KMS-11 (cell line): ENCODE data around the gene OR51B5.
A peak's percentile ranks its signal among the peaks of the same experiment; 100 is the strongest.

Experiments
- H2AFZ ChIP-seq: fragments of 200-600 bp; sonication (generic); 2 replicates; pipeline ENCODE4 v1.6.1; 2016; ENCODE audit warnings: antibody characterized with exemption, mixed run types, low read depth
- H3K27ac ChIP-seq: fragments of 200-600 bp; sonication (generic); 2 replicates; pipeline ENCODE4 v1.6.1; 2016; ENCODE audit warnings: mild to moderate bottlenecking, mixed run types
- H3K27me3 ChIP-seq: fragments of 200-600 bp; sonication (generic); 2 replicates; pipeline ENCODE4 v1.6.1; 2017; ENCODE audit warnings: mild to moderate bottlenecking, low read depth, mixed run types, moderate library complexity; ENCODE audit not compliant: insufficient read depth
- H3K36me3 ChIP-seq: fragments of 200-600 bp; sonication (generic); 2 replicates; pipeline ENCODE4 v1.6.1; 2017; ENCODE audit warnings: mild to moderate bottlenecking, mixed run types; ENCODE audit not compliant: insufficient read depth
- H3K4me1 ChIP-seq: fragments of 200-600 bp; sonication (generic); 2 replicates; pipeline ENCODE4 v1.6.1; 2016; ENCODE audit warnings: mild to moderate bottlenecking, low read depth, mixed run types; ENCODE audit not compliant: poor library complexity, severe bottlenecking
- H3K4me2 ChIP-seq: fragments of 200-600 bp; sonication (generic); 2 replicates; pipeline ENCODE4 v1.7.0; 2016; ENCODE audit warnings: mild to moderate bottlenecking, mixed run types
- H3K4me3 ChIP-seq: fragments of 200-600 bp; sonication (generic); IDR thresholded peaks from 2 replicates; pipeline ENCODE4 v1.6.1; 2017; ENCODE audit warnings: low read depth, low read length, mixed read lengths; ENCODE audit not compliant: insufficient read depth
- H3K79me2 ChIP-seq: fragments of 200-600 bp; sonication (generic); 2 replicates; pipeline ENCODE4 v1.6.1; 2016; ENCODE audit warnings: low read depth, mixed run types; ENCODE audit not compliant: insufficient read depth
- H3K9ac ChIP-seq: fragments of 200-600 bp; sonication (generic); 2 replicates; pipeline ENCODE4 v1.6.1; 2016; ENCODE audit warnings: mild to moderate bottlenecking, mixed run types
- H4K20me1 ChIP-seq: fragments of 200-600 bp; sonication (generic); 2 replicates; pipeline ENCODE4 v1.6.1; 2016; ENCODE audit warnings: mild to moderate bottlenecking, mixed run types; ENCODE audit not compliant: insufficient read depth
- CTCF ChIP-seq: fragments of 200-600 bp; sonication (generic); conservative IDR thresholded peaks from 2 replicates; pipeline ENCODE4 v1.6.1; 2017; ENCODE audit warnings: low read depth, mild to moderate bottlenecking, antibody characterized with exemption, low read length, moderate library complexity, mixed read lengths

The OR51B5 gene

GRCh38 chr11:5380740-5381342 lies 37.5 kb upstream of the OR51B5 start:
- Histone ChIP-seq H3K9ac (no peak overlapping the region), H3K27ac (no peak overlapping the region), H3K4me2 (no peak overlapping the region), H3K79me2 (no peaks in the 10 kb centered on the region), H3K36me3 (no peaks in the 10 kb centered on the region), H3K27me3 (no peaks in the 10 kb centered on the region), H3K4me1 (no peaks in the 10 kb centered on the region), H3K4me3 (no peak overlapping the region), H2AFZ (no peak overlapping the region), H4K20me1 (no peaks in the 10 kb centered on the region)
- TF ChIP-seq CTCF: peak; percentile 90

- peaks cover 37% of the 10 kb centered on the region for H3K4me1 ChIP-seq
- H3K4me2 ChIP-seq: no peak overlapping the region; the same call in 1 of the 2 replicates
- no peak overlapping the region for H3K9ac ChIP-seq
- H3K36me3 ChIP-seq: no peaks in the 10 kb centered on the region
- no peaks in the 10 kb centered on the region for H3K27me3 ChIP-seq
- H2AFZ ChIP-seq: no peak overlapping the region
- H3K79me2 ChIP-seq: no peaks in the 10 kb centered on the region
- no peaks in the 10 kb centered on the region for H4K20me1 ChIP-seq
- no peak overlapping the region for H3K4me3 ChIP-seq
- TF ChIP-seq CTCF: peak; percentile 63
- H3K27ac ChIP-seq: no peak overlapping the region
Observed at GRCh38 chr11:5369789-5370188, 26.5 kb upstream of the OR51B5 start.

DNA sequence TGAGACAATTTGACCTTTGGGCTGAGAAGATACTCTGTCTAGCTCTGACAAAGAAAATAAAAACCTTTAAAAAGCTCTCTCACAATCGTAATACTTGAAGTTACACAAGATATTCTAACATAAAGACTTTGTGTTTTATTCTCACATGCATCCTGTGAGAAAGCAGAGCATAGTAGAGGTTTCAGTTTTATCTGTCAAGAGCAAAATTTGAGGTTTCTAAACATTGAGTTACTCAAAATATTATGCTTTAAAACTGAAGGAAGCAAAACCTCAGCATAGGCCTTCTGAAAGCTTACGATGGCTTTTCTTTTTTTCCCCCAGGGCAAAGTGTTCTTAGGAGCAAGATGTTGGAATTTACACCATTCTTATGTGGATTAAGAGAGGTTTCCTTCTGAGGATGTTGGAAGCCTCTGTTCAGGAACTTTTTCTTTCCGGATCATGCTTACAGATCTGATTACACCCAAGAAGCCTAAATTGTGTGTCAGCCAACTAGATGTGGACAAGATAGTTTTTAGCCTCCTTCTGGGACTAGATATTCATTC lies 25.2 kb upstream of the OR51B5 start:
- H4K20me1 ChIP-seq: no peaks in the 10 kb centered on the region
- no peaks in the 10 kb centered on the region for H3K36me3 ChIP-seq
- peaks cover 37% of the 10 kb centered on the region for H3K4me1 ChIP-seq
- H3K9ac ChIP-seq: no peak overlapping the region; the same call in 1 of the 2 replicates
- H3K27me3 ChIP-seq: no peaks in the 10 kb centered on the region
- no peaks in the 10 kb centered on the region for H3K79me2 ChIP-seq
- H3K4me3 ChIP-seq: no peak overlapping the region
- H3K4me2 ChIP-seq: peak overlapping the region; percentile 59
- H3K27ac ChIP-seq: peak overlapping the region; percentile 26; the same call in 1 of the 2 replicates
- no peak for TF ChIP-seq CTCF
- H2AFZ ChIP-seq: peak overlapping the region; percentile 47; the same call in 1 of the 2 replicates

DNA sequence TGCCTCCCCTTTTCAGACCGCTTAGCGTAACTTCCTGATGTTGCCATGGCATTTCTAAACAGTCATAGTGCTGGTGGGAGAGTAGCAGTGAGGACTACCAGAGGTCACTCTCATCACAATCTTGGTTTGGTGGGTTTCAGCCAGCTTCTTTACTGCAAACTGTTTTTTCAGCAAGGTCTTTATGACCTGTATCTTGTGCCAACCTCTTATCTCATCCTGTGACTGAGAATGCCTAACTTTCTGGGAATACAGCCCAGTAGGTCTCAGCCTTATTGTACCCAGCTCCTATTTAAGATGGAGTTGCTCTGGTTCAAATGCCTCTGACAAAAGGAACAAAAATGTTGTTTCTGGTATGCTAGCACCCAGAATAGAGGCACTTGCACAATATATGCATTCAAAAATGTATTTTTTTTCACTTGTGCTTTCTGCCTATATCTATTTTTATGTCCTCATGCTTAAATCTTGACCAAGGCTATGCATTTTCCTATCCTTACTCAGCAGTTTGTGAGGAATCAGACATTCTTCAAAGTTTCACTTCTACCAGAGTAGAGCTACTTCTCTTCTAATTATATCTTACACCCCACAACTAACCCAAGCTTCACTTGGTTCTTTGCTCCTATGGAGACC lies 24.2 kb upstream of the OR51B5 start:
- peaks cover 37% of the 10 kb centered on the region for H3K4me1 ChIP-seq
- H3K27me3 ChIP-seq: no peaks in the 10 kb centered on the region
- no peaks in the 10 kb centered on the region for H3K36me3 ChIP-seq
- no peak for TF ChIP-seq CTCF
- H3K79me2 ChIP-seq: no peaks in the 10 kb centered on the region
- peak overlapping the region; percentile 53 for H3K27ac ChIP-seq
- H2AFZ ChIP-seq: peak overlapping the region; percentile 47; the same call in 1 of the 2 replicates
- H3K4me2 ChIP-seq: peak overlapping the region; percentile 59
- no peak overlapping the region for H3K9ac ChIP-seq
- H4K20me1 ChIP-seq: no peaks in the 10 kb centered on the region
- no peak overlapping the region for H3K4me3 ChIP-seq
